Testis (tissue), 3 donors: ENCODE results near the gene GDPD5. TPM values are rescaled to one million over a fixed set of nuclear protein-coding genes. Genes with fewer than 3 reads are reported as not detected.

ENCODE experiments used
- DNase-seq: peaks from one replicate; pipeline ENCODE4 v3.0.0-alpha.2; 2019
- H3K27ac ChIP-seq, 2 donors: fragments of 200-600 bp; sonication (generic); one replicate each; pipeline ENCODE4 v1.5.1; 2019
- H3K27me3 ChIP-seq: fragments of 200-600 bp; sonication (generic); one replicate; pipeline ENCODE4 v1.5.1; 2019
- H3K36me3 ChIP-seq: fragments of 200-600 bp; sonication (generic); one replicate; pipeline ENCODE4 v1.5.1; 2017; ENCODE audit warnings: low read depth; ENCODE audit errors: missing control alignments
- H3K4me1 ChIP-seq: fragments of 200-600 bp; sonication (generic); one replicate; pipeline ENCODE4 v1.5.1; 2019
- H3K4me3 ChIP-seq, 2 donors: fragments of 200-600 bp; sonication (generic); one replicate each; pipeline ENCODE4 v1.5.1; 2017 to 2019
- H3K9me3 ChIP-seq: fragments of 200-600 bp; sonication (generic); one replicate; pipeline ENCODE4 v1.5.1; 2017
- CTCF ChIP-seq, 3 experiments: fragments of 450-650 bp in 2 of 3; fragments of 200-600 bp in 1 of 3; sonication (generic) in 1 of 3; IDR thresholded peaks; one replicate each; pipeline ENCODE4 v1.5.1; 2016 to 2019; ENCODE audit warnings: antibody characterized with exemption in 3 of 3, mild to moderate bottlenecking in 2 of 3, moderate library complexity in 1 of 3
- POLR2A ChIP-seq: fragments of 450-650 bp; IDR thresholded peaks from one replicate; pipeline ENCODE4 v1.6.1; 2017; ENCODE audit warnings: antibody characterized with exemption, mild to moderate bottlenecking, moderate library complexity
- WGBS, 2 donors: methylation state at CpG; one replicate each; pipeline ENCODE4 v1.1.5; 2018; 5-methylcytosine and 5-hydroxymethylcytosine counted together
- intact Hi-C: fragments of 100-400 bp; cut with DNase I; formaldehyde crosslinking; loops from one replicate; pipeline ENCODE4 v1.15.1; 2023; ENCODE audit warnings: low total_unique reads
- polyA plus RNA-seq: library from polyadenylated mRNA; stranded (reverse); fragments of 350-450 nt; fragmentation: Illumina TruSeq; extraction: RNeasy Lipid Tissue Mini Kit (QIAGEN cat#74804); gene quantifications from one replicate; pipeline ENCODE4 v1.2.3, GENCODE V29; 2014; ENCODE audit warnings: low read depth, low replicate concordance; ENCODE audit not compliant: insufficient read depth
- total RNA-seq, 2 donors: library from RNA; depleted of rRNA; stranded (reverse); fragments of >200 nt; gene quantifications; one replicate each; pipeline ENCODE4 v1.2.3, GENCODE V29; 2016

Gene GDPD5
- total and polyA plus RNA-seq, 3 donors from 2014 or later: 43.3 to 99.5 (median 65.8) TPM

- H3K36me3 ChIP-seq: no peaks in the 10 kb centered on the region
- TF ChIP-seq CTCF (IDR thresholded peaks at IDR 0.05): no peak
- TF ChIP-seq POLR2A: no peak
- no peak overlapping the region for H3K4me3 ChIP-seq
- WGBS, 2 donors: 87 to 89% methylated on average over 5 of the region's 5 CpGs
- H3K9me3 ChIP-seq: no peaks in the 10 kb centered on the region
- intact Hi-C loops: loop anchor here (5.0 kb wide), 1 partner anchor 80 kb away; no protein-coding TSS in a partner anchor
- H3K27me3 ChIP-seq: no peaks in the 10 kb centered on the region
- no peak overlapping the region for H3K27ac ChIP-seq
- DNase-seq: no peak
- H3K4me1 ChIP-seq: peaks cover 5% of the 10 kb centered on the region
These were observed 1.4 kb upstream of the GDPD5 start for GRCh38 chr11:75527130-75527529.

GRCh38 chr11:75526192-75526541 lies 426 bp upstream of the GDPD5 start:
- H3K27me3 ChIP-seq: no peaks in the 10 kb centered on the region
- 1 to 2% methylated on average over 12 to 21 of the region's 21 CpGs for WGBS, 2 donors
- H3K4me3 ChIP-seq: peak overlapping the region; percentile 64 to 71
- peaks cover 5% of the 10 kb centered on the region for H3K4me1 ChIP-seq
- no peaks in the 10 kb centered on the region for H3K9me3 ChIP-seq
- no peak overlapping the region for H3K27ac ChIP-seq
- TF ChIP-seq POLR2A: no peak
- TF ChIP-seq CTCF (IDR thresholded peaks at IDR 0.05): no peak
- H3K36me3 ChIP-seq: no peaks in the 10 kb centered on the region
- intact Hi-C loops: loop anchor here (5.0 kb wide), 1 partner anchor 79 kb away; no protein-coding TSS in a partner anchor
- DNase-seq: no peak

- no peaks in the 10 kb centered on the region for H3K36me3 ChIP-seq
- peaks cover 5% of the 10 kb centered on the region for H3K4me1 ChIP-seq
- H3K27me3 ChIP-seq: no peaks in the 10 kb centered on the region
- no peak overlapping the region for H3K27ac ChIP-seq
- TF ChIP-seq POLR2A (no peak), CTCF (IDR thresholded peaks at IDR 0.05) (no peak)
- WGBS, 2 donors: 13 to 24% methylated on average over 22 to 51 of the region's 51 CpGs
- H3K4me3 ChIP-seq: peak overlapping the region; percentile 64 to 71
- no peak for DNase-seq
- no peaks in the 10 kb centered on the region for H3K9me3 ChIP-seq
- intact Hi-C loops: loop anchor here (5.0 kb wide), 1 partner anchor 78 kb away; no protein-coding TSS in a partner anchor
These were observed 892 bp downstream of the GDPD5 start for GRCh38 chr11:75524665-75525432.

GRCh38 chr11:75523811-75524664 lies 1.7 kb downstream of the GDPD5 start:
- Histone ChIP-seq H3K4me3 (no peak overlapping the region), H3K36me3 (no peaks in the 10 kb centered on the region), H3K9me3 (no peaks in the 10 kb centered on the region), H3K27me3 (no peaks in the 10 kb centered on the region), H3K4me1 (peaks cover 5% of the 10 kb centered on the region), H3K27ac (no peak overlapping the region)
- no peak for DNase-seq
- 73 to 80% methylated on average over 9 to 10 of the region's 10 CpGs for WGBS, 2 donors
- no peak for TF ChIP-seq CTCF (IDR thresholded peaks at IDR 0.05)
- TF ChIP-seq POLR2A: no peak
- intact Hi-C loops: no loop called here
